Measurements from ENCODE around the gene TMEM178A.

- TF ChIP-seq EP300 (IDR thresholded peaks at IDR 0.05; ENCODE audit: low read depth) (no peak), POLR2A (IDR thresholded peaks at IDR 0.05) (no peak), POLR2AphosphoS5 (IDR thresholded peaks at IDR 0.05) (no peak), CTCF (IDR thresholded peaks at IDR 0.05) (no peak)
These were observed 96.7 kb downstream of the TMEM178A start for GRCh38 chr2:39762448-39762847.

Measured in transverse colon (tissue), 4 donors.